HCT116 (cell line): ENCODE results near the gene PMS1. TPM values are rescaled to one million over a fixed set of nuclear protein-coding genes. Genes with fewer than 3 reads are reported as not detected.
A peak's percentile ranks its signal among the peaks of the same experiment; 100 is the strongest.

Source experiments
- CTCF ChIP-seq, 3 experiments: fragments of 200-600 bp in 1 of 3; sonication (generic) in 1 of 3; IDR thresholded peaks in 2 of 3; conservative IDR thresholded peaks in 1 of 3; 2 replicates each; pipeline ENCODE4 v1.5.1; 2012 to 2017; ENCODE audit warnings: low read depth in 2 of 3, low read length in 2 of 3, antibody characterized with exemption in 1 of 3, borderline replicate concordance in 1 of 3, control low read depth in 1 of 3, mild to moderate bottlenecking in 1 of 3, mixed read lengths in 1 of 3, mixed run types in 1 of 3, moderate library complexity in 1 of 3; ENCODE audit not compliant: insufficient read depth in 1 of 3
- EZH2phosphoT487 ChIP-seq: fragments of 200-600 bp; IDR thresholded peaks from 2 replicates; pipeline ENCODE4 v1.6.1; 2018; ENCODE audit warnings: antibody characterized with exemption, borderline replicate concordance
- FOSL1 ChIP-seq: IDR thresholded peaks from 2 replicates; pipeline ENCODE4 v1.6.1; 2012; ENCODE audit warnings: low read depth
- MAX ChIP-seq: IDR thresholded peaks from 2 replicates; pipeline ENCODE4 v1.6.1; 2012
- POLR2AphosphoS5 ChIP-seq: IDR thresholded peaks from 2 replicates; pipeline ENCODE4 v1.6.1; 2011; ENCODE audit warnings: mild to moderate bottlenecking, low read depth, low read length, moderate library complexity
- SIN3A ChIP-seq: IDR thresholded peaks from 2 replicates; pipeline ENCODE4 v1.6.1; 2012; ENCODE audit warnings: low read depth
- SP1 ChIP-seq: IDR thresholded peaks from 2 replicates; pipeline ENCODE4 v1.6.1; 2012; ENCODE audit warnings: low read depth
- TCF7L2 ChIP-seq: IDR thresholded peaks from 2 replicates; pipeline ENCODE4 v1.7.0; 2011; ENCODE audit warnings: borderline replicate concordance, inconsistent platforms; ENCODE audit not compliant: insufficient read depth, insufficient read length; ENCODE audit errors: extremely low read depth
- ZBTB33 ChIP-seq: IDR thresholded peaks from 2 replicates; pipeline ENCODE4 v1.6.1; 2011; ENCODE audit warnings: mild to moderate bottlenecking, low read length, moderate library complexity; ENCODE audit not compliant: insufficient replicate concordance; ENCODE audit errors: extremely low read depth
- ZNF274 ChIP-seq: fragments of 200-500 bp; sonication (Bioruptor generic); IDR thresholded peaks from 2 replicates; pipeline ENCODE4 v1.6.1; 2014; ENCODE audit warnings: mild to moderate bottlenecking, low read depth, low read length, inconsistent platforms
- total RNA-seq: library from RNA; stranded (reverse); gene quantifications from one replicate; pipeline ENCODE4 v1.2.1, GENCODE V29; 2021; ENCODE audit not compliant: unreplicated experiment

Gene PMS1
- total RNA-seq, 1 experiment from 2014 or later, result 53.2 TPM

DNA sequence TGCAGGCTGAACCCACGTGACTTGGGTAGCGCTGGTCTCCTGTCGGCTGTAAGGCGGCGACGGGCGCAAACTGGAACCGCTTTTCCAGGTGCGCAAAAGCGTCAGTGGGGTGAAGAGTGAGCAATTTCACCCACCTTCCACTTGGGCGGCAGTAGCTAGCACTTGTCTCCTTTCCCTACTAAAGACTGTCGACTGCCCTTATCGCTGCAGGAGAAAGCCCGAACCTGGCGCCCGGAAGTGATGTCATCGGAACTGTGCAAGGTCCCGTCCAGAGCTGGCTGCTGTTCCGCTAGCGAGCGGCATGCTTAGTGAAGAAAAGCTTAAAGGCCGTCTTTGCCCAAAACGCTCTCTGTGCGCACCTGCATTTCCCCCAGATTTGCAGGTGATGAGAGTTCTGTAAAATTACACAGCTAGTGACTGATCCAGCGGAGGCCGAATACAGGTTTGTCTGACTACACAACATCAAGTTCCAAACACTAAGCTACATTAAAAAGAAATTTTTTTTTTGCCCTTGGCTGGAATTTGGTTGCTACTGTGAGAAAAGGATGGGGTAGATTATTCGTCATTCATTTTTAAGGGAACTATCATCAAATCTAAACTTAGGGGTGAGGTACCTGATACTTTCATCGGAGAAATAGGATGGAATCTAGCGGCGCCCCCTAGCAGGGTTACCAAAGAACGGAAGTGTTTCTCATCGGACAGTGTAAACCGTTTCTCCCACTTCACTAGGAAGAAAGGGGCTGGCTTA, 21.5 kb upstream of the PMS1 start, which contains the start of gene OSGEPL1 (continued):
- TF ChIP-seq CTCF (IDR thresholded peaks at IDR 0.05 in 2 of 3, conservative IDR thresholded peaks at IDR 0.05 in 1 of 3; ENCODE audit: borderline replicate concordance in 1 of 3, insufficient read depth in 1 of 3, low read depth in 2 of 3, low read length in 2 of 3), result peak; percentile 50 to 56 (median 55); a peak in 5 of 6 replicates
- TF ChIP-seq SIN3A, result no peak; the same call in 1 of the 2 replicates
- TF ChIP-seq EZH2phosphoT487, result no peak
- TF ChIP-seq ZNF274, result no peak
- peak; percentile 91 for TF ChIP-seq MAX
- TF ChIP-seq SP1, result peak; percentile 34
- TF ChIP-seq TCF7L2, result peak; percentile 56
- peak; percentile 76 for TF ChIP-seq POLR2AphosphoS5
- TF ChIP-seq ZBTB33, result no peak
- TF ChIP-seq FOSL1, result no peak
